T follicular helper cell (primary cell): ENCODE measurements around the gene SLC2A9.
"Not testable (repeated sequence)": the region's sequence is repeated elsewhere in the genome, so short reads cannot be mapped to it uniquely, and the experiment has no call there.

Experiments used
- DNase-seq: peaks from one replicate; pipeline ENCODE4 v3.0.0-alpha.2; 2020; ENCODE audit warnings: low read depth

The SLC2A9 gene

DNA sequence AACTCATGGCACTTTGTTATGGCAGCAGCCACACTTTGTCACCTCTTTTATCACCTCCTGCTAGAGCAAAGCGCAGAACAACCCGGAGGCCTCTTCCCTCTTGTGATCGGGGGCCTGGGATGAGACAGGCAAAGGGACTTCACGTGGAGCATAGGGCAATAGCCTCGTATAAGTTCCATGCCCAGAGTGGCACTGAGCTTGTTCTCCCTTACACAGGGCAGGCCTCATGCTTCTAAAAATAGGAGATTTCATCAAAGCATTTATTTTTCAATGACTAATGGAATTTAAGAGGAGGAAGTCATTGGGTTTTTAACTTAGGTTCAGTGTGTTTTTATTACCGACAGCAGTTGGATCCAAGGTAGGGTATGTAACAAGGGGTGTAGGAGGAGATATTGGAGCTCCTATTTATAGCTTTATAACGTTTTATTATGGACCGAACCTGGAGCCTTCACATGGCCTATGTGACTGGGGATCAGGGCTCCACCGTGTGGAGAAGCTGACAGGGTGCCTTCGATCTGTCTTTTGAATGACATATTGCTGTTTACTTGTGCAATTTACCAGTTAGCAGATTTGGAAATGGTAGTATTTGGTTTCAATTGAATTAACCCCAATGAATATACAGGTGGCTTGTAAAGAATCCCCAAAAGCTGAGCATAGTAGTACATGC lies 93.8 kb downstream of the SLC2A9 start:
- DNase-seq, result no peak

DNA sequence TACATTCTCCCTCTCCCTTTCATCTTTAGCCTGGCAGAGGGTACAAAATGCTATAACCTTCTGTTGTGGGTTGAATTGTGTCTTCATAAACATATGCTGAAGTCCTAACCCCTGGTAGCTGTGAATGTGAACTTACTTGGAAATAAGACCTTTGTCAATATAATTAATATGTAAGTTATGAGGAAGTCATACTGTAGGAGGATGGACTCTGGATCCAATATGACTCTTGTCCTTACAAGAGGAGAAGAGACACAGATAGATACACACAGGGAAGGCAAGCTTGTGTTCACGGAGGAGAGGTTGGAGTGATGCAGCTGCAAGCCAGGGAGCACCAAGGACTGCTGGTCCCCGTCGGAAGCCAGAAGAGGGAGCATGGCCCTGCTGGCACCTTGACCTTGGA lies 94.7 kb downstream of the SLC2A9 start:
- no peak for DNase-seq

DNA sequence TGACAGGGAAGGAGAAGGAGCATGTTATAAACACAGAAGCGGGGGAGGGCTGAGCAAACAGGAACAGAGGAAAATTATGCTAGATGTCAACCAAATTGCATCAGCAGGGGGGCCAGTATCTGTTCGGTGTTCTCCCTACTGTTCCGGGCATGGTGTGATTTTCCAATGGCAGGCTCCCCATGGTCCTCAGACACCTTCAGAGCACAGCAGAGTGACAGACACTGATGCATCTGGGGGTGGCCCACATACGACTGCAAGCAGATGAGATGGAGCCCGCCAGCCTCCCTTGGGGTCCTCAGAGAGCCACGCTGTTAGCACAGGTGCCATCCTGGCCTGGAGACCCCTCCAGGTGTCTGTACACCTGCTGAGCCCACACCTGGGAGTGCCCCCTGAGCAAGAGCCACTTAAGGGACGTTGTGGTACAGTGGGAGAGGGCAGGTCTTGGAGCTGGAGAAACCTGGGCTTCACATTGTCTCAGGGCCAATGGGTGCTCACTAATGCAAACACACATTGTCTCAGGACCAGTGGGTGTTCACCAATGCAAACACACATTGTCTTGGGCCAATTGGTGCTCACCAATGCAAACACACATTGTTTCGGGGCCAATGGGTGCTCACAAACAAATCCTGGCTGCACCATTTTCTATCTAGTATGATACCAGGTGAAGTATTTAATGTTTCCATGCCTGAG lies 95.4 kb downstream of the SLC2A9 start:
- DNase-seq, result no peak

DNA sequence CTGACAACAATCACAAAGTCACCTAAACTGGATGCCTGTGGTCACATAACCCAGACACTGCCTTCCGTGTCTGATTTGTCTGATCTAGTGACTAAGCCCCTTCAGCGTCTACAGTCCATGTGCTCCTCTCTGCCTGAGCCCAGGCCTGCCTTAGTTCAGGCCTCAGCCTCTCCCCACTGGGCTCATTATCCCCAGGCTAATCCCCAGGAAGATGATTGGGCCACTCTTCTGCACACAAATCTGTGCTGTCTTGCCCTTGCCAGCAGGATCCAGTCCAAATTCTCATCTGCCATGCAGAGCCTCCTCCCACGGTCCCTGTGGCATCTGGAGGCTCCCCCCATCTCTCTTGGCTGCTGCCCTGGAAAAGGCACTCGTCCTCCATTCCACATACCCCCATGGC lies 96.5 kb downstream of the SLC2A9 start:
- DNase-seq, result no peak

DNA sequence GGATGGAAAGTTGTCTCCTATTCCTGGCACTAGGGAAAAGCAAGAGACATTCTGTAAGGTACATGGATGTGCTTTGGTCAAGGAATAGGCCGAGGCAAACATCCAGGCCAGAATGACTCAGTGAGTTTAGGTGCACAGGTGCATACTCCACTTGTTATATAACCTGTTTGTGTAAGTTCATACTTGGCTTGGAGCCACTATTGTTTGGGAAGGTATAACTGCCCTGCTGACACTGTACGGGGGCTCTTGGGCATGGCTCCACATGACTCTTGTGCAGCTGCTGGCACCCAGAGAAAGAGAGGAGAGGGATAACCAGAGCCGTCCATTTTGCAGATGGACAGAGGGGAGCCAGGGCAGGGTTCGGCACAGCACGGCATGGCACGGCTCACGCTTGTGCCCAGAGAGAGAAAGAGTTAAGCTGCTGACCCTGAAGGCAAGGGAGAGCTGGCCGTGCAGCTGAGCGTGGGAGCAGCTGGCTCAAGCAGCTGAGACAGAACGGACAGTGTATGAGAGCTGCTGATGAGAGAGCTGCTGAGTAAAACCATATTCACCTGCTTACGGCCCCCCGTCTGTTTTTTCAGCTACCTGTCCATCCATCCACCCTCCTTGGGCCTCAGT lies 98.0 kb downstream of the SLC2A9 start:
- no peak for DNase-seq

DNA sequence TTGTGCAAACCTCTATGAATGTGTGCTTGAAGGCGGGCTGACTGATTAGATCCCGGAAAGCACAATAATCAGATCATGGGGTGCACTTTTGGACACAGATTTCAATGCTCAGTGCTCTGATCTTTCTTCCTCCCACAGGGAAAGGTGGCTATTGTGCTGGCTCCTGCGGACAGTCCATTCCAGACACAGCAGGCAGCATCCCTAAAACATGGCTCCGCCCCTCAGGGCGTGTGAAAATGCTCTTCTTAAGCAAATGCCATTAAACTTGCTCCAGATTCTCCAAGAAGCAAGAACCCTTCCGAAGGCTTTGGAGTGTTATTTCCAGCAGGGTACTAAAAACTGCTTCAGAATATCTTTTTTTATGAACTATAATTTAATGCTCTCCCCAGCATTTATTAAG lies 100.0 kb downstream of the SLC2A9 start:
- no peak for DNase-seq

DNA sequence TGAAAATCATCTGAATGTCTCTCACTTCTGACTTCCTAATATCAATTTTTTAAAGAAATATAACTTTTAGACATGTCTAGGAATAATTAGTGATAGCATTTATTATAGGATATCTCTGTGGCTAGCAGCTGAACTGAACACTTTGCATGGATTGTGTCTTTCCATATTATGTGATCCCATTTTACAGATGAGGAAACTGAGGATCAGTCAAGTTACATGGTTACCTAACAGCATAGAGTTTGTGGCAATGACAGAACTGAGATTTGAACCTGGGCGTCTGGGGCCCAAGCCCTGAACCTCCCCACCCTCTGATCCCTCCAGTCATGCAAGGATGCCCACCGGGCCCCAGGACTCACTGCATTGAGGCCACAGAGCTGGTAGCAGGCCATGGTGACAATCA lies 101.3 kb downstream of the SLC2A9 start:
- DNase-seq, result no peak

DNA sequence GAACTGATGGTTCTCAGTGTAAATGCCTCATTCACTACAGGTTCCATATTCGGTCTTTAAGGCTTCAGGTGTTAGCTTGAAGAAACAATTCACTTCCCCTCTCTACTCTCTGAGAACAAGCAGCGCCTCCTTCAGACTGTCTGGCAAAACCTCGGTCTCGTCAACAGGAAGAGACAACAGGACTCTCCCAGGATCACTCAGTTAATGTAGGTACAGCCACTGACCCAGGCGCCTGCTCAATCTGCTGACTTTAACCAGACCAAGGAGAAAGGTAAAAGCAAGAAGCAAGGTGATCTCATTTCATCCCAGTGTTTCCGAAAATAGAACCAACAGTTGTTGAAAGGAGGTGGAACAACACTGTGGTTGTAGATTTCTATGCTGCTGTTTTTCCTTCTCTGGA lies 102.2 kb downstream of the SLC2A9 start:
- no peak for DNase-seq

DNA sequence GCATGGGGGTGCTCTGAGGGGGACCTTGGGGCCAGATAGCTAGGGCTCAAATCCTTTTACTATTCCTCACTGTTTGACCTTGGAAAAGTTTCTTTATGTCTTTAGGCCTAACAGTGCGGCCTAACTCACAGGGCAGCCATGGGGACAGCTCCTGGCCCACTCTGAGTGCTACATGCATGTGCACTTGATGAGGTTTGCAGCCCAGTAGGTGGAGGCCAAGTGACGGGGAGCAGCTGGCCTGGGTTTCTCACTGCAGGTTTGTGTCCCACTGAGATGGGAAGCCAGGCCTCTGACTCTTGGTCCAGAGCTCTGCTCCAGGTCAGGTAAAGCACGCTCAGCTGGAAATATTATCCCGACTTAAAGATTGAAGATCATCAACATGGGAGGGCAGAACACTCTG lies 102.8 kb downstream of the SLC2A9 start:
- no peak for DNase-seq

DNA sequence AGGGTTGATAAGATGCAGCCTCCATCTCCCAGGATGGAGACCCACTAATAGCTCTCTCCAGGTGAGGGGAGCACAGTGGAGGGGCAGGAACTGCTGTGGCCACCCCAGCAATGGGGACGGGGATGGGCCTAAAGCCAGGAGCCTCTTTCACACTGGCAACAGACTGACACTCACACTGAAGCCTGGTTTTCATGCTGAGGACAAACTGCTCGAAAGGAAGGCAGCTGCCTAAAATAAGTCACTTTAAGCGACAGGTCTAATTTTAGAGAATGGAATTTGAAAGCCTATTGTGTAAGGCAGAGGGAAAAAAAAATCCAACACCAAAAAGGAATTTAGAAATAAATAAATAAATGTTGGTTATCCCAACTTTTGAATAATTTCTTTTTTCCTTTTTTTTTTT lies 104.4 kb downstream of the SLC2A9 start:
- no peak for DNase-seq

DNA sequence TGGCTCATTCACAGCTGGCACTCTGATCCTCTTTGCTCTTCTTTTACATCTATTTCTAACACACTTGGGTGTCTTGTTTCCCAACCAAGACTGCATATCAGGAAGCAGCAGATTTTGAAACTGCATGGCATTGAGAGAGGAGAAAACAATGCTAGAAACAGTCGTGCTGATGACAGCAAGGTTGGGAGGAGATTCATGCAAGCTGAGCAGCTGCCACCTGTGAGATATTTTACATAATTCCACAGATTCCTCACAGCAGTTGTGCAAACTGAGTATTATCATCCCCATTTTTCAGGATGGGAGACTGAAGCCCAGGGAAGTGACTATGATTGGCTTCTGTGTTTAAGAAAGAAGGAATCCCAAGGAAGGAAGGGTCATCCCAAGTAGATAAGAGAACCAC lies 105.0 kb downstream of the SLC2A9 start:
- no peak for DNase-seq

DNA sequence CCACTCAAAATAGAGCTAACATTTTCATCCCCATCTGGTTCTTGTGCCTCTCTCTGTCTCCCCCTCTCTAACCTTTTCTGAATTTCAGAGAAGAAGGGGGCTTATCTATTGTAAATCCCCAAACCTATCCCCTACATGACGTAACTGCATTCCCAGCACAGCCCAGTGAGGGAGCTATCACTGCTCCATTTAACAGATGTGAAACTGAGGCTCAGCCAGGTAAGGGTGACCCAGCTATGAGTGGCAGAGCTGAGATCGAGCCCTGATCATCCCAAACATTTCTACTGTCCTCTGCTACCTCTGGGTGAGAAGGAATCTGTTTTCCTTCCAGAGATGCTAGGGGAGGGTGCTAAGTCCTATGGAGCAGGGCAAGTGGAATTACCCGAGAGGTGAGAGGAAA lies 107.5 kb downstream of the SLC2A9 start:
- no peak for DNase-seq

DNA sequence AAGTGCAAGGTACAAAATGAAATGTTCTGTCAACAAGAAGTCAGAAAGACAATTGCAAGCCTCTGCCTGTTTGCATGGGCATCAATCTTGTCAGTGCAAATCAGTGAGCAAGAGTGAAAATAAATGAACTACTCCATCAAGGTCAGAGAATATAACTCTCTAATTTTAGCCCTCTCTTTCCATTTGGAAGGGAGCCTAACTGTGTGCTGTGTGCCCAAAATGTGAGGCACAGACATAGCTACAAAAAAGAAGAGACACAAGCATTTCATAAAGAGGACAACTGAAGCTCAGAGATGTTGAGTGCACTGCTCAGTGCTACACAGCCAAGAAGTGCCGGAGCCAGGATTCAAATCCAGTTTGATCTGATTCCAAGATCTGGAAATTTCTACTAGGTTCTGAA lies 114.3 kb downstream of the SLC2A9 start:
- no peak for DNase-seq

DNA sequence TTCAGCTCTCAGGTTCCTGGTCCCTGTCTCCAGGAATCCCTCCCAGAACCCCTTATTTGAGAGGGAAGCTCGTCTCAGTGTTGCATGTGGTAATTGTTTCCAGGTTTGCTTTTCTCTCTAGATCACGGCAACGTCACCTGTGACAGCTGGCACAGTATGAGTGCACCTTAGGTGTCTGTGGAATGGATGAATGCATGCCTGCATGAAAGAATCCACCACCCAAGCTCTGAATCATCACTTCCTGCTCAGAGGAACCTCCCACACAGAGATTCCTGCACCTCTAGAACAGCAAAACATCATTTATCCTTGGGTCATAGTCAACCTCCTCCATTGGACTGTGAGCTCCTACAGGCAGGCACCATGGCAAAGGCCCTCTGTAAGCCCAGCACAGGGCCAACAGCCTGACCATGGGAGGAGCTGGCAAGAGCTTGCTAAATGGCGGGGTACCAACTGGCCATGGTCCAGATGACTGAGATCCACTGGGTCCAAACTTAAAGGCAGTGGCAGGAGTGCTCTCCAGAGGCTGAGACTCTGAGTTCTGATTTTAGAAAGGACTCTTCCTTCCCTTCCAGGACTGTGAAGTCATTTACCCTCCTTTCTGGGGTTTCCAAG lies 116.2 kb downstream of the SLC2A9 start:
- DNase-seq, result no peak

DNA sequence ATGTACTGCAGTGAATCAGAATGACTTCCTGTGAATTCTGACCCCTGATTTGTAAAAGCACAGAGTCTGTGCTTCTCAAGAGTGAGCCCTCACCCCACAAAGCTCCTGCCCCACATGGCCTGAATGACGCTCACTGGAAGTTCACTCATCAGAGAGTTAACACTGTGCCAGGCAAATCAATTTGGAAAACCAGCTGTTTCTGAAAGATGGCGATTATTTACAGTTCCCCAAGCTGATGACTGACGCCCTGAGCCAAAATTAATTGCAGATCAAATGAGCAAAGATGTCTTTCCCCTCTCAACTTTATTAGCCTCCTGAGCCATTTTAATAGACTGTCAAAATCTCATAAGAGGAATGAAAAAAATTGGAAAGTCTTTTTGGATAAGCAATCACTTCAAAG lies 118.0 kb downstream of the SLC2A9 start:
- no peak for DNase-seq

DNA sequence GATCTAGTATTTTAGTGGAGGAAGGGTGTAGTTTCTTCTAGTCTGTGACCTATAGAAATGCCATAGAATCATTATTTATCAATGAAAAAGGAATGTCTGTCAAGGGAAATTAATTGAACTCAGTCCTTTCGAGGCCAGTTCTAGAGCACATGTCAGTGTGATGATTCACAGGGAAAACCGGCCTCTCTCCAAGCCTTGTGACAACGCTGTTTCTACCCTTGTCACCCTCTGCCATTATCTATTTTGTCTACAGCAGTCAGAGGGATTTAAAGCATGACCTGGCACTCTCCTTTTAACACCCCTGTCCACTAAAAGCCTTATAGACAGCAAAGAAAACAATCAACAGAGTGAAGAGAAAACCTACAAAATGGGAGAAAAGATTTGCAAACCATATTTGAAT lies 120.0 kb downstream of the SLC2A9 start:
- no peak for DNase-seq

DNA sequence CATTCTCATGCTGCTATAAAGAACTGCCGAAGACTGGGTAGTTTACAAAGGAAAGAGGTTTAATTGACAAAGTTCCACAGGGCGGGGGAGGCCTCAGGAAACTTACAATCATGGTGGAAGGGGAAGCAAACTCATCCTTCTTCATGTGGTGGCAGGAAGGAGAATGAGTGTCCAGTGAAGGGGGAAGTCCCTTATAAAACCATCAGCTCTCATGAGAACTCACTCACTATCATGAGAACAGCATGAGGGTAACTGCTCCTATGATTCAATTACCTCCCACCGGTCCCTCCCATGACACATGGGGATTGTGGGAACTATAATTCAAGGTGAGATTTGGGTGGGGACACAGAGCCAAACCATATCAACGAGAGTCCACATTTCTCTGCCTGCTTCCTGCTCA lies 120.7 kb downstream of the SLC2A9 start:
- not testable (repeated sequence) for DNase-seq

DNA sequence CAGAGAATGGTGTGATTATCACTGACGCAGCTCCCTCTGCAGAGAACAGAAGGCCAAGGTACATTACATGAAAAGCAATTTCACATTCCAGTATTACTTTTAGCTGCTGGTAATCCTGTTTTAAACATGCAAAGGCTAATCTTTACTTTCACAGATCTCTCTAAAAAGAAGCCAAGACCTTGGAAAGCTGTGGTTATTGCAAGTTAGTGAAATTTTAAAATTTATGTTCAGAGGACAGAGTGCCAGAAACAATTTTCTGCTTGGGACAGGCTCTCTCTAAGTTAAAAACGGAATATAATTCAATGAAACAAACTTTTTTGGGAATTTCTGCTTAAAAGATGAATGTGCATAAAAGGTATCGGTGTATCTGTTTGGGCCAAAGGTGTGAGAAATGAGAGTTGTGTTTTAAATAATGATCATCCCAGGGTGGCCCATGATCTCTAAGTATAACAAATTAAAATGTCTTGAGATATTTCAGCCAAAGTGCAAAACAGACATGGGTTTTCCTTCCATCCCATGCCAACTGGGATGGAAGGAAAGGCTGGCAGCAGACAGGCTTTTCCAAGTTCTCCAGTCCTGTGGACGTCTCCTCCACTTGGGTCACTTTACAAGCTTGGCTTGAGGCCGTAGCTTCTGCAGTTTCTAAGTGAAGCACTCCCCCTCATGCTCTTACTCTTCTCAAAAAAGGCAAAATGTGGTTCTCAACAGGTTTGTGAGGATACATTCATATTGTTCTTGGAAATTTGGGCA lies 121.8 kb downstream of the SLC2A9 start:
- no peak for DNase-seq

DNA sequence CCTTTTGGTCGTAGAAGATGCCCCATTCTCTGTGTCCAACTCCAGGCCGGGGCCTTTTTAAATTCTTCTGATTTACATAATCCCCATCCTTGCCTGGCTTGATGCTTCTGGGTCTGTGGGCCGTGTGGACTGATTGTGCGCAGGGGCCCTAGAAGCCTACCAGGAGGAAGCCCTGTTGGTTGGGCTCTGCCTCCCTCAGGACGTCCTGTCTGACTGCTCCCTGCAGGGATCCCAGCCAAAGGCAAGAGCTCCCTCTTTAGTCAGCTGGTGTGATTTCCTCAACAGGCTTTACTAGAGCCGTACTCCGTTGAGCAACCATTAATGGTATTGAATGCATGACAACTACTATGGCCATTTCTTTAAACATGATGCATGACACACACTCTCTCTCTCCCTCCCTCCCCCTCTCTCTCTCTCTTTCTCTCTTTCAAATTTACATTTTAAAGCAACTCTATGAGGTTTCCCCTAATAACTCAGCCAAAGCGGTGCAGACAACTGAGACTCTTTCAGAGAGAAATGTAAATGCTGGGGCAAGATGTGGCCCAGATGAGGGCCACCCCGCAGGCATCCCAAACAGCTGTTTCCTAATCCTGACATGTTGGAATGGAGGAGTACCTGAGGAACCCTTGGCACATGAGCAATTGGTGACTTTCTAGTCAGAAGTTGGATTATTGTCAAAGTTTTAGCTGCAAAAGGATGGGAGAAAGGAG lies 122.5 kb downstream of the SLC2A9 start:
- DNase-seq, result no peak

DNA sequence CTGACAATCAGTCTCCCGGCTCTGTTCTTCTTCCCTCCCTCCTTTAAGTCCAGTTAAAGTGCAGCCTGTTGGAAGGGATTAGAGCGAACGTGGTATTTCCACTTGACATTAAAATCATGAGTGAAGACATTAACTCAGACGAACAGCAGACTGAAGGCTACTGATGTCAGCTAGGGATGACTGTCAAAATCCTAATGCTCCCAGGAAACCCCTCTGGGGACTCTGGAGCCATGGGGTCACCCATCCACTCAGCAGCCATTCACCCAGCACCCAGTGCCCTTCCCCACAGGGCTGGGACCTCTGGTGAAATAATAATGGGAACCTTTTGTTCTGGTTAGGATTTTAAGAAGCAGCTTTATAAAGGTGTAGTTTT lies 126.0 kb downstream of the SLC2A9 start:
- no peak for DNase-seq

DNA sequence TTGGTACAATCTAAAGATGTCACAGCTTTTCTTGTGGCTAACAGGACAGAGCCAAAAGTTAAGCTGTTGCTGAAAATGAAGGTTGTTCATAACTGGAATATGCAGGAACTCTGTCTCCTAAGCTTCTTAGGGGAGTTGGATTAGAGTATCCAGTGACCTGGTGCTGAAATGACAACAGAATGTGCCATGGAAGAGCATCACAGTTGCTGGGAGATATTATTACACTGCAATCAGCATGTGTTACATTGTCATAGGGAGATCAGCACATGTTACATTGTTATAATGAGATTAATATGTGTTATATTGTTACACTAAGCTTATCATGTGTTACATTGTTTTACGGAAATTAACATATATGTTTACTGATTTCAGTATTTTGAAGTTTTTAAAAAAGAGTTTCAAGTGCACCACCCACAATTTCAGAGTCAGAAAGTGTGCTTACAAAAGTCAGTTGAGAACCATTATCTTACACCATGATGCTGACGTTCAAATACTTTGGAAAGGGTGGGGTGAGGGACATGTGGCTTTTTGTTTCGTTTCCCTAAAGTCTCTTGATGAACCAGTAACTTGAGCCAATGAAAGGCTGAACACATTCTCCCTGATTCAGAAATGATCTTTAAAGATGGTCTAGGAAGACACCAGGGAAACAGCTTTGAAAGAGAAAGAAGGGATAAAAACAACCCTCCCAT lies 126.5 kb downstream of the SLC2A9 start:
- DNase-seq, result no peak
